DND-41 (cell line): ENCODE data around the gene NRG3.

Experiments
- CTCF ChIP-seq: IDR thresholded peaks from 2 replicates; pipeline ENCODE4 v1.5.1; 2012; ENCODE audit warnings: borderline replicate concordance, low read length, moderate library complexity, mild to moderate bottlenecking; ENCODE audit not compliant: poor library complexity, severe bottlenecking; ENCODE audit errors: extremely low read depth
- EZH2 ChIP-seq: IDR thresholded peaks from 3 replicates; pipeline ENCODE4 v1.6.1; 2012; ENCODE audit warnings: borderline replicate concordance, low read depth, mild to moderate bottlenecking, moderate library complexity, low read length, inconsistent platforms; ENCODE audit not compliant: severe bottlenecking

- TF ChIP-seq CTCF (no peak), EZH2 (no peak)
Measured at GRCh38 chr10:82319074-82319473, 444.1 kb downstream of the NRG3 start.
